Erythroblast (primary cell): ENCODE results near the gene CEACAM3.

ENCODE experiments used
- GATA1 ChIP-seq: IDR thresholded peaks from 2 replicates; pipeline ENCODE4 v1.6.1; 2011; ENCODE audit warnings: low read depth, mild to moderate bottlenecking, control low read depth, low read length, moderate library complexity
- POLR2A ChIP-seq: IDR thresholded peaks from 2 replicates; pipeline ENCODE4 v1.6.1; 2011; ENCODE audit warnings: mild to moderate bottlenecking, low read length

- TF ChIP-seq POLR2A (no peak), GATA1 (no peak)
Measured at GRCh38 chr19:41839211-41839610, 42.8 kb downstream of the CEACAM3 start.
